Esophagus muscularis mucosa (tissue), 4 donors: ENCODE data around the gene URM1. TPM values are rescaled to one million over a fixed set of nuclear protein-coding genes. Genes with fewer than 3 reads are reported as not detected.
"Not testable (repeated sequence)": the region's sequence is repeated elsewhere in the genome, so short reads cannot be mapped to it uniquely, and the experiment has no call there.

Source experiments
- DNase-seq: peaks from one replicate; pipeline ENCODE4 v3.0.0-alpha.2; 2017; ENCODE audit errors: extremely low spot score
- H3K27ac ChIP-seq, 4 donors: fragments of 200-600 bp; sonication (generic); replicated peaks in 1 of 4; 1 replicate in 3 of 4; 2 replicates in 1 of 4; pipeline ENCODE4 v1.5.1; 2016 to 2019; ENCODE audit warnings: mild to moderate bottlenecking in 1 of 4
- H3K27me3 ChIP-seq, 4 donors: fragments of 200-600 bp; sonication (generic); one replicate each; pipeline versions ENCODE4 v1.5.1 to v1.6.0; 2016 to 2019
- H3K36me3 ChIP-seq, 4 donors: fragments of 200-600 bp; sonication (generic); one replicate each; pipeline ENCODE4 v1.5.1; 2016 to 2019
- H3K4me1 ChIP-seq, 4 donors: fragments of 200-600 bp; sonication (generic); one replicate each; pipeline ENCODE4 v1.5.1; 2016 to 2019
- H3K4me3 ChIP-seq, 4 donors: fragments of 200-600 bp; sonication (generic); 1 replicate in 2 of 4; 2 replicates in 2 of 4; pipeline ENCODE4 v1.5.1; 2016 to 2019; ENCODE audit warnings: mild to moderate bottlenecking in 4 of 4, moderate library complexity in 1 of 4
- H3K9me3 ChIP-seq, 4 donors: fragments of 200-600 bp; sonication (generic); 1 replicate in 3 of 4; 2 replicates in 1 of 4; pipeline ENCODE4 v1.5.1; 2016 to 2019
- CTCF ChIP-seq, 3 experiments: fragments of 200-600 bp in 2 of 3; fragments of 450-650 bp in 1 of 3; sonication (generic) in 2 of 3; IDR thresholded peaks; one replicate each; pipeline ENCODE4 v1.5.1; 2017 to 2019; ENCODE audit warnings: antibody characterized with exemption in 3 of 3, mild to moderate bottlenecking in 2 of 3, moderate library complexity in 1 of 3
- EP300 ChIP-seq: sonication (generic); formaldehyde crosslinking; IDR thresholded peaks from one replicate; pipeline ENCODE4 v1.6.1; 2017; ENCODE audit warnings: antibody characterized with exemption
- POLR2A ChIP-seq: fragments of 450-650 bp; IDR thresholded peaks from one replicate; pipeline ENCODE4 v1.6.1; 2017; ENCODE audit warnings: antibody characterized with exemption, moderate library complexity, mild to moderate bottlenecking, low read depth
- POLR2AphosphoS5 ChIP-seq, 2 donors: sonication (generic); formaldehyde crosslinking; IDR thresholded peaks; one replicate each; pipeline ENCODE4 v1.6.1; 2017; ENCODE audit warnings: antibody characterized with exemption in 2 of 2
- WGBS: methylation state at CpG from one replicate; pipeline ENCODE4 v1.1.5; 2018; 5-methylcytosine and 5-hydroxymethylcytosine counted together
- intact Hi-C: fragments of 100-400 bp; cut with DNase I; formaldehyde crosslinking; loops from one replicate; pipeline ENCODE4 v1.15.1; 2023
- total RNA-seq, 4 donors: library from RNA; depleted of rRNA; stranded (reverse); fragments of >200 nt; gene quantifications; one replicate each; pipeline versions ENCODE4 v1.1.0 to v1.2.1, GENCODE V29; 2016

URM1 gene
- total RNA-seq, 4 donors from 2014 or later, result 25.3 to 36.8 (median 28.3) TPM

- WGBS, result 49% methylated on average over 9 of the region's 11 CpGs
- peaks cover 0 to 84% (median 3%) of the 10 kb centered on the region in 4 donors for H3K27me3 ChIP-seq
Observed at GRCh38 chr9:128411364-128412119, 40.4 kb downstream of the URM1 start.

GRCh38 chr9:128412120-128412790, 41.1 kb downstream of the URM1 start:
- WGBS, result 8% methylated on average over 10 of the region's 13 CpGs
- H3K4me1 ChIP-seq, result peaks cover 0 to 6% (median 5%) of the 10 kb centered on the region in 4 donors
- no peak for DNase-seq
- H3K4me3 ChIP-seq, result no peak overlapping the region
- no peak overlapping the region for H3K27ac ChIP-seq
- H3K27me3 ChIP-seq, result peaks cover 0 to 82% (median 3%) of the 10 kb centered on the region in 4 donors
- no peaks in the 10 kb centered on the region for H3K9me3 ChIP-seq
- intact Hi-C loops, result loop anchor here (5.0 kb wide), 1 partner anchor 50 kb away; no protein-coding TSS in a partner anchor
- no peaks in the 10 kb centered on the region for H3K36me3 ChIP-seq
- TF ChIP-seq EP300 (no peak), CTCF (IDR thresholded peaks at IDR 0.05) (peak; percentile 42 to 52 (median 47))

More at GRCh38 chr9:128411364-128412119, 40.4 kb downstream of the URM1 start:
- H3K4me3 ChIP-seq, result no peak overlapping the region
- no peaks in the 10 kb centered on the region for H3K36me3 ChIP-seq
- H3K4me1 ChIP-seq, result peaks cover 0 to 6% (median 5%) of the 10 kb centered on the region in 4 donors
- H3K9me3 ChIP-seq, result no peaks in the 10 kb centered on the region
- intact Hi-C loops, result loop anchor here (5.0 kb wide), 1 partner anchor 49 kb away; no protein-coding TSS in a partner anchor
- TF ChIP-seq POLR2A (no peak), POLR2AphosphoS5 (IDR thresholded peaks at IDR 0.05) (no peak), CTCF (IDR thresholded peaks at IDR 0.05) (no peak), EP300 (no peak)
- no peak for DNase-seq
- H3K27ac ChIP-seq, result no peak overlapping the region

- not testable (repeated sequence) for H3K9me3 ChIP-seq, DNase-seq, H3K27ac ChIP-seq, H3K36me3 ChIP-seq, H3K4me1 ChIP-seq, H3K4me3 ChIP-seq
- H3K27me3 ChIP-seq, result peaks cover 0 to 67% (median 3%) of the 10 kb centered on the region in 4 donors
- WGBS, result 91% methylated on average over 13 of the region's 13 CpGs
- intact Hi-C loops, result loop anchor here (5.0 kb wide), 1 partner anchor 51 kb away; no protein-coding TSS in a partner anchor
Observed at GRCh38 chr9:128413728-128414127, 42.6 kb downstream of the URM1 start.

- H3K36me3 ChIP-seq, result no peaks in the 10 kb centered on the region
- peaks cover 0 to 60% (median 3%) of the 10 kb centered on the region in 4 donors for H3K27me3 ChIP-seq
- H3K27ac ChIP-seq, result no peak overlapping the region
- no peak for TF ChIP-seq CTCF (IDR thresholded peaks at IDR 0.05)
- TF ChIP-seq POLR2AphosphoS5 (IDR thresholded peaks at IDR 0.05), result no peak
- no peak for TF ChIP-seq POLR2A
- no peak for TF ChIP-seq EP300
- intact Hi-C loops, result loop anchor here (5.0 kb wide), 1 partner anchor 52 kb away; no protein-coding TSS in a partner anchor
- H3K9me3 ChIP-seq, result no peaks in the 10 kb centered on the region
- no peak overlapping the region for H3K4me3 ChIP-seq
- whole genome bisulfite sequencing, result 55% methylated on average over 3 of the region's 3 CpGs
- H3K4me1 ChIP-seq, result peaks cover 7 to 9% (median 8%) of the 10 kb centered on the region in 4 donors
- DNase-seq, result no peak
Observed at GRCh38 chr9:128414461-128414860, 43.3 kb downstream of the URM1 start.

GRCh38 chr9:128415281-128415680, 44.1 kb downstream of the URM1 start:
- WGBS, result 91% methylated on average over 2 of the region's 2 CpGs
- intact Hi-C loops, result no loop called here

More at GRCh38 chr9:128415281-128415680, 44.1 kb downstream of the URM1 start:
- no peak overlapping the region for H3K27ac ChIP-seq
- peaks cover 14 to 17% (median 15%) of the 10 kb centered on the region in 4 donors for H3K4me1 ChIP-seq
- no peak for TF ChIP-seq EP300
- no peak for TF ChIP-seq CTCF (IDR thresholded peaks at IDR 0.05)
- TF ChIP-seq POLR2AphosphoS5 (IDR thresholded peaks at IDR 0.05), result no peak
- no peak for TF ChIP-seq POLR2A
- no peaks in the 10 kb centered on the region for H3K36me3 ChIP-seq
- H3K9me3 ChIP-seq, result no peaks in the 10 kb centered on the region
- H3K4me3 ChIP-seq, result no peak overlapping the region
- DNase-seq, result no peak
- H3K27me3 ChIP-seq, result peaks cover 0 to 55% (median 3%) of the 10 kb centered on the region in 4 donors
